GM18868 (cell line): ENCODE results near the gene IGFBPL1.
"Not testable (repeated sequence)": the region's sequence is repeated elsewhere in the genome, so short reads cannot be mapped to it uniquely, and the experiment has no call there.

ENCODE experiments used
- ATAC-seq: cut with Tn5 transposase; IDR thresholded peaks from one replicate; pipeline ENCODE4 v1.9.1; 2021; ENCODE audit warnings: mild to moderate bottlenecking, moderate library complexity; ENCODE audit not compliant: unreplicated experiment

The IGFBPL1 gene

DNA sequence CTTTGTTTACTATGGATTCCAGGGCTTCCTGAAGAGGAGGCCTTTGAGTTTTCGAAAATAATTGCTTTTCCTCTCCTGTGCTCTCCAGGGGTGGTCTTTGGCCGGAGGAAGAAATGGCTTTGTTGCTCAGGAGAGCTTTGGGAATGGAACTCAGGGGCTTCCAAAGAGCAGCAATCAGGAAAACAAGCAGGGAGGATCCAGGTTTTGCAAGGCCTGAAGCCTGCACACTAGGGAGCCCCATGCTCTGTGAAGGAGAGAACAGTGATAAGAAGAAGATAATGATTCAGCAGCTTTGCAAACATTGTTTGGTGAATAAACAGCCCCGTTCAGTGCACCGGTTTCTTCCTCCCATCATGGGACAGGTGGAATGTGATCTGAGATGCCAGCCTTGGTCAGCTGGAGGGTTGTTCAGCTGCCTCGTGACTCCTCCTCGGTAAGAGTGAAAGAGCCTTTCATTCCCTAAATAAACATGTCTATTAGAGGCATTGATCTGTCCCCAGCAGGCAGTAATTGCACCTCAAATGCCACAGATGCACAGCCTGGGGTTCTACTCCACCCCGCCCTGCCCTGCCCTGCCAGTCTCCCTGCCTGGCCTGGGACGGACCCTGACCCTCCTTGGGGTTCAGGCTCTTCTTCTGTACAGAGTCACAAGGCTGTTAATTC, 43.3 kb downstream of the IGFBPL1 start:
- ATAC-seq = no peak

GRCh38 chr9:38380230-38380871, 43.9 kb downstream of the IGFBPL1 start:
- ATAC-seq = no peak

DNA sequence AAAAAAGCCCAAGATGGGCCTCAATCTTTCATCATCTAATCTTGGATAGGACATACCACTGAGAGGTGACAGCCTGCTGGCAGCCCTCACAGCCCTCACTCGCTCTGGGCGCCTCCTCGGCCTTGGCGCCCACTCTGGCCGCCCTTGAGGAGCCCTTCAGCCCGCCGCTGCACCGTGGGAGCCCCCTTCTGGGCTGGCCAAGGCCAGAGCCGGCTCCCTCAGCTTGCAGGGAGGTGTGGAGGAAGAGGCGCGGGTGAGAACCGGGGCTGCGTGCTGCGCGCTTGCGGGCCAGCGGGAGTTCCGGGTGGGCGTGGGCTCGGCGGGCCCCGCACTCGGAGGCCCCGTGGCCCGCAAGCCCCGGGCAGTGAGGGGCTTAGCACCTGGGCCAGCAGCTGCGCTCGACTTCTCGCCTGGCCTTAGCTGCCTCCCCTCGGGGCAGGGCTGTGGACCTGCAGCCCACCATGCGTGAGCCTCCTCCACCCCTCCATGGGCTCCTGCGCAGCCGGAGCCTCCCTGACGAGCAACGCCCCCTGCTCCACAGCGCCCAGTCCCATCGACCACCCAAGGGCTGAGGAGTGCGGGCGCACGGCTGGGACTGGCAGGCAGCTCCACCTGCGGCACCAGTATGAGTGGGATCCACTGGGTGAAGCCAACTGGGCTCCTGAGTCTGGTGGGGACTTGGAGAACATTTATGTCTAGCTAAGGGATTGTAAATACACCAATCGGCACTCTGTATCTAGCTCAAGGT, 46.7 kb downstream of the IGFBPL1 start:
- not testable (repeated sequence) for ATAC-seq

DNA sequence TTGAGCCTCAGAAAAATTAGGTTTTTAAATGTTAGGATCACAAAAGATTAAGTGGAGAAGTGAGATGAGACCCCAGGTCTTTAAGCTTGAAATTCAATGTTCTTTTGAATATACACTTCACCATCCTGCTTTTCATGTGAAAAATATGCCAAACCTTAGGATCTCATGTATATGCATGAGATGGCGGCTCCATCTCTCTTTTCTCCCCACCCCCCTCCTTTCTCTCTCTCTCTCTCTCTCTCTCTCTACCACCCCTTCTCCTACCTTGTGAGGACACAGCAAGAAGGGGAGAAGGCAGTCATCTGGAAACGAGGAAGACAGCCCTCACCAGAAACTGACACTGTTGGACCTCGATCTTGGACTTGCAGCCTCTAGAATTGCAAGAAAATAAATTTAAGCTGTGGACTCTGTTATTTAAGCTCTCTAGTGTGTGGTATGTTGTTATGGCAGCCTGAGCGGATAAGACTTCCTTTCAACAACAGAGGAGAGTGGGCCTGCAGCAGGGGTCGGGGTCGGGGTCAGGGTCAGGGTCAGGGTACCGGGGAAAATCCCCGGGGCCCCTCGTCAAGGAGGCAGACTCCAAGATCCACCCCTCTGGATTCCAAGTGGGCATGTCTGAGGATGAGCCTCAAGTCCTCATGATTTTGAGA, 48.1 kb downstream of the IGFBPL1 start:
- no peak for ATAC-seq

- ATAC-seq = no peak
These were observed 48.7 kb downstream of the IGFBPL1 start for GRCh38 chr9:38375572-38375963.

- no peak for ATAC-seq
These were observed 49.2 kb downstream of the IGFBPL1 start for GRCh38 chr9:38374847-38375571.

DNA sequence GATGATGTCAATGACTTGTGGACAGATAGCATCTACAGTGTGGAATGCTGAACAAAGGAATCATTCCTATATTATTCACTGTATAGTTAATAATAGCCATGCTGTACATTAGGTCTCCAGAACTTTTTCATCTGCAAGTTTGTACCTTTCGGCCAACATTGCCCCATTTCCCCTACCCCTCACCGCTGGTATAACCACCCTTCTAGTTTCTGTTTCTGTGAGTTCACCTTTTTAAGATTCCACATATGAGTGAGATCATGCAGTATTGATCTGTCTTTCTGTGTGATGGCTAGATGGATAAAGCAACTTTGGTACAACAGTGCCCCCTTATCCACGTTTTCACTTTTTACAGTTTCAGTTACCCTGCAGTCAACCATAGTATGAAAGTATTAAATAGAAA, 50.6 kb downstream of the IGFBPL1 start:
- ATAC-seq = no peak

DNA sequence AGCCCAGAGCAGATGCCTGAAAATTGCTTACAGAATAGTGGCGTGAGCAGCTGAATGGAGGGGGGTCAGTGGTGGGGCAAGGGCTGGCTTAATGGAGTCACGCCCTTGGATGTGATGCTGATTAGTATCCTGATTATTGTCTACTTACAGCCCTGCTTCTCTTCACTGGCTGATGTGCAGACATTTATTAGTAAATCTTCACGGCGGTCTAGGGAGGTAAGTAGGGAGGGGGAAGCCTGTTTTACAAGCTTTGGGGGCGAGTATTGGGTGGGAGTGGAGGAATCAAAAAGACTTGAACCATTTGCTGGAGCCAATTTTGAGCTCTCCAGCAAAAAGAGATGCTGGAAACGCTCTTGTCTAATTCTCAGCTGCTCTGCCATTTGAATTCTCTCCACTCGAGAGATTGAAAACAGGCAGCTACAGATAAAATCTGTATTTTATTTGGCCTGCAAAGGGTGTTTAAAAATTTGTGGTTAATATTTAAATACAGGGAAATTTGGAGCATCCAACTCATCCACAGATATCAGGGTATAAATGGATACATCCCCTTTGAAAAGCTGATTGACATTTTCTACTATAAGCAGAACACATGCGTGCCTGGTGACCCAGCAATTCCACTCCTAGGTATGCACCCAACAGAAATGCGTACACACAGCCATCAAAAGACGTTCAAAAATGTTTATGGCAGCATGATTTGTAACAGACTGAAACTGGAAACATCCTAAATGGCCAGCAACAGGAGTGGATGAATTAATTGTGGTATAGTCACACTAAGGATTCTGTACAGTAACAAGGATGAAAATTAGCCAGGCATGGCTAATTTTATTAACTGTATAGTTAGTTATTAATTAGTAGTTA, 51.3 kb downstream of the IGFBPL1 start:
- ATAC-seq = no peak

DNA sequence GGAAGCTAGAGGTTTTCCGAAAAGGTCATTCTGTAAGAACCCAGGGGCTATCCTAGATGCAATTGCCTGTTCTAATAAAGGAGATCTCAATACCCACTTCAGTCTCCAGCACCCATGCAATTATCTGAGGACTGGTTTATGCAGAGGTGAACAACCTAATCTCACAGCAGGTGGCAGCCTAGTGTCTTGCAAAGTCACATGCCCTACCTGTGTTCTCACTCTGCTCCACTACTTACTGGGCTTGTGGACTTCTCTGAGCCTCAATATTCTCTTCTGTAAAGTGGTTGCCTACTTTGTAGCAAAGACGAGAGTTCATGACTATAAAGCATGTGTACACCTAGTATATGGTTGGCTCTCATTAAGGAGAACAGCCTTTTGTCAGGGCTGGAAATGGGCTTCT, 52.8 kb downstream of the IGFBPL1 start:
- ATAC-seq = peak; percentile 90

- no peak for ATAC-seq
These were observed 54.1 kb downstream of the IGFBPL1 start for GRCh38 chr9:38370176-38370575.

- ATAC-seq = no peak
These were observed 55.5 kb downstream of the IGFBPL1 start for GRCh38 chr9:38368731-38369130.

DNA sequence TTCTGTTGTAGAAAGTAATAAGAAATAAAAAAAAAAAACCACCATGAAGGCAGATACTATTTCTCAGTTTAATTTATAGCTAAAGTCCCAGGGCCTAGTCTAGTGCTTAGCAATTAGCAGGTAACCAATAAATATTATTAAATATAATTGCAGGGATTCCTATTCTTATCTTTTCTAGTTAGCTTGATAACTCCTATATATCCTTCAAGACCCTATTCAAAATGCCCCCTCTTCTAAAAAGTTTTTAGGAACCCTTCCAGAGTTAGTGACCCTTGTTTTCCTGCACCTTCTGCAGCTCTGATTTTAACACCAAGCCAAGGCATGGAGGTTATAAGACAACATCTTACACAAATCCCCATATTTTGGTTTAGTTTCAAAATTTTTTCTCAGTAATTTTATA, 56.4 kb downstream of the IGFBPL1 start:
- no peak for ATAC-seq

- no peak for ATAC-seq
These were observed 60.7 kb downstream of the IGFBPL1 start for GRCh38 chr9:38363589-38363925.

- peak; percentile 84 for ATAC-seq
These were observed 61.2 kb downstream of the IGFBPL1 start for GRCh38 chr9:38362852-38363588.

- ATAC-seq = no peak
These were observed 62.8 kb downstream of the IGFBPL1 start for GRCh38 chr9:38361473-38361850.

DNA sequence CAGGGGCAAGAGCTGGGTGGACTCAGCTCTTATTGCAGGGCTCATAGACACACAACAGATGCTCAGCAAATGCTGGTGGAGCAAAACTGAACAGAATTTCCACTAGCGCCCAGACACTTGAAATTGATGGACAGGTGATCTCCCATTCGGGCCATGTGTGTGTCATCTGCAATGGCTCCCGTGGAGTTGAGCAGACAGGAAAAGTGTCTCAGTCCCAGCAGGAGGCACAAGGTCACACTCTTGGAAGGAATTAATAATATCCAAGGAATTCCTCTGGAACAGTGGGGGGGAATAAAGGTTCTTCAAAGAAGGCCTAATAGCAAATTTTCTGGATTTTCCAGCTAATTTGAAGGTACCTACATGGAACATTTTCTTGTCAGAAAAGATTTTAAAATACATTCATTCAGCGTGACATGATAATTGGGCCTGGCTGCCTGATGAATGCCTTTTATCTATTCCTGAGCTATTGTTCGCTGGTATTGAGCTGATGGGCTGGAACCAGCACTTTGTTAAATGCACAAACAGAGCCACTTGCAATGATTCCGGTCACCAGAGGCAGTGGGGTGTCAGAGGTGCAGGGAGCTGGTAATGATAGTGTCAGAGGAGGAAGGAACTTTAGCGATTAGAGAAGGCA, 63.3 kb downstream of the IGFBPL1 start:
- ATAC-seq = no peak

- ATAC-seq = no peak
These were observed 64.4 kb downstream of the IGFBPL1 start for GRCh38 chr9:38359689-38360385.

- ATAC-seq = no peak
These were observed 65.0 kb downstream of the IGFBPL1 start for GRCh38 chr9:38359297-38359653.
